HG02678 (cell line): Measurements from ENCODE around the gene OPN1SW.

ENCODE experiments used
- ATAC-seq: cut with Tn5 transposase; IDR thresholded peaks from one replicate; pipeline ENCODE4 v1.9.1; 2021; ENCODE audit warnings: mild to moderate bottlenecking, moderate library complexity; ENCODE audit not compliant: unreplicated experiment

Gene OPN1SW

GRCh38 chr7:128759242-128759641, 16.4 kb downstream of the OPN1SW start:
- ATAC-seq: no peak

- ATAC-seq: no peak
These were observed 17.0 kb downstream of the OPN1SW start for GRCh38 chr7:128758553-128758952.

- ATAC-seq: no peak
These were observed 18.4 kb downstream of the OPN1SW start for GRCh38 chr7:128757203-128757602.

- ATAC-seq: no peak
These were observed 19.6 kb downstream of the OPN1SW start for GRCh38 chr7:128755819-128756476.

- ATAC-seq: no peak
These were observed 20.3 kb downstream of the OPN1SW start for GRCh38 chr7:128755075-128755818.

GRCh38 chr7:128752251-128752650, 23.3 kb downstream of the OPN1SW start:
- no peak for ATAC-seq

- no peak for ATAC-seq
These were observed 28.1 kb downstream of the OPN1SW start for GRCh38 chr7:128747327-128748079.

- no peak for ATAC-seq
These were observed 29.9 kb downstream of the OPN1SW start for GRCh38 chr7:128745706-128746105.

- no peak for ATAC-seq
These were observed 31.2 kb downstream of the OPN1SW start for GRCh38 chr7:128744366-128744905.

- no peak for ATAC-seq
These were observed 32.4 kb downstream of the OPN1SW start for GRCh38 chr7:128743112-128743772.

GRCh38 chr7:128742206-128742605, 33.4 kb downstream of the OPN1SW start:
- no peak for ATAC-seq

- ATAC-seq: no peak
These were observed 34.1 kb downstream of the OPN1SW start for GRCh38 chr7:128741491-128741890.

GRCh38 chr7:128740996-128741395, 34.6 kb downstream of the OPN1SW start:
- ATAC-seq: no peak

- no peak for ATAC-seq
These were observed 35.5 kb downstream of the OPN1SW start for GRCh38 chr7:128739990-128740682.

GRCh38 chr7:128739048-128739962, 36.3 kb downstream of the OPN1SW start, which contains the start of gene CALU:
TSS of gene CALU (plus strand) at chr7:128739359. CDS start at chr7:128748584, 9,225 bp downstream.
- ATAC-seq: peak; percentile 98

- no peak for ATAC-seq
These were observed 37.0 kb downstream of the OPN1SW start for GRCh38 chr7:128738570-128739047.

- ATAC-seq: no peak
These were observed 37.7 kb downstream of the OPN1SW start for GRCh38 chr7:128737867-128738385.

GRCh38 chr7:128737441-128737840, 38.2 kb downstream of the OPN1SW start:
- no peak for ATAC-seq

GRCh38 chr7:128735436-128735835, 40.2 kb downstream of the OPN1SW start:
- no peak for ATAC-seq
